Esophagus squamous epithelium (tissue), 4 donors: ENCODE results near the gene KDF1.

Source experiments
- POLR2A ChIP-seq, 4 donors: fragments of 450-650 bp; IDR thresholded peaks; one replicate each; pipeline ENCODE4 v1.6.1; 2017; ENCODE audit warnings: antibody characterized with exemption in 4 of 4, mild to moderate bottlenecking in 4 of 4, moderate library complexity in 3 of 4
- TF ChIP-seq, protein P1 (sequence below), 6 experiments: fragments of 450-650 bp in 4 of 6; fragments of 200-600 bp in 2 of 6; sonication (generic) in 2 of 6; IDR thresholded peaks; one replicate each; pipeline ENCODE4 v1.5.1; 2016 to 2019; ENCODE audit warnings: antibody characterized with exemption in 6 of 6, mild to moderate bottlenecking in 4 of 6, moderate library complexity in 4 of 6

DNA sequence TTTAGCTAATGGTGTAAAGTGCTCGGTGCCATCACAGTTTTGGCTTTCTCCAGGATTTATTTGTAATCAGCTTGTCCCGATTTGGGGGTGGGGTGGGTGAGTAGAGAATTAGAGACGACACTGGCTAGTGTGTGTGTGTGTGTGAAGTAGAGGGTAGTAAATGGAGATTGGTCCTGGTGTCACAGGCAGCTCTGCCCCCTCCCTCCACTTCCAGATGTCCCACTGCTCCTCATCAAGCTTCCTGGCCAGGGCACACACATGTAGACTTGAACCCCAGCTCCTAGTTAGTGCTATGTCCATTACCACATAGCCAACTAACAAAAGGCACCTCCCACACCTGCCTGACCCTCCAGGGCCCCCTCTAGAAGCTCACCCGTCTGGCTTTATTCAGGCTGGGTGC lies 36.4 kb upstream of the KDF1 start:
- TF ChIP-seq, protein P1, sequence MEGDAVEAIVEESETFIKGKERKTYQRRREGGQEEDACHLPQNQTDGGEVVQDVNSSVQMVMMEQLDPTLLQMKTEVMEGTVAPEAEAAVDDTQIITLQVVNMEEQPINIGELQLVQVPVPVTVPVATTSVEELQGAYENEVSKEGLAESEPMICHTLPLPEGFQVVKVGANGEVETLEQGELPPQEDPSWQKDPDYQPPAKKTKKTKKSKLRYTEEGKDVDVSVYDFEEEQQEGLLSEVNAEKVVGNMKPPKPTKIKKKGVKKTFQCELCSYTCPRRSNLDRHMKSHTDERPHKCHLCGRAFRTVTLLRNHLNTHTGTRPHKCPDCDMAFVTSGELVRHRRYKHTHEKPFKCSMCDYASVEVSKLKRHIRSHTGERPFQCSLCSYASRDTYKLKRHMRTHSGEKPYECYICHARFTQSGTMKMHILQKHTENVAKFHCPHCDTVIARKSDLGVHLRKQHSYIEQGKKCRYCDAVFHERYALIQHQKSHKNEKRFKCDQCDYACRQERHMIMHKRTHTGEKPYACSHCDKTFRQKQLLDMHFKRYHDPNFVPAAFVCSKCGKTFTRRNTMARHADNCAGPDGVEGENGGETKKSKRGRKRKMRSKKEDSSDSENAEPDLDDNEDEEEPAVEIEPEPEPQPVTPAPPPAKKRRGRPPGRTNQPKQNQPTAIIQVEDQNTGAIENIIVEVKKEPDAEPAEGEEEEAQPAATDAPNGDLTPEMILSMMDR (IDR thresholded peaks at IDR 0.05), result no peak
- TF ChIP-seq POLR2A (IDR thresholded peaks at IDR 0.05), result no peak
